Astrocyte (in vitro differentiated cells and primary cell): ENCODE data around the gene PHEX.

Source experiments
- EZH2 ChIP-seq: IDR thresholded peaks from 2 replicates; pipeline ENCODE4 v1.6.1; 2012; ENCODE audit warnings: mild to moderate bottlenecking, low read length, inconsistent platforms; ENCODE audit not compliant: insufficient read depth
- TF ChIP-seq, protein P1 (sequence below): IDR thresholded peaks from 2 replicates; pipeline ENCODE4 v1.5.1; 2011; ENCODE audit warnings: low read depth, mild to moderate bottlenecking, inconsistent platforms, low read length, moderate library complexity; ENCODE audit not compliant: insufficient read depth

DNA sequence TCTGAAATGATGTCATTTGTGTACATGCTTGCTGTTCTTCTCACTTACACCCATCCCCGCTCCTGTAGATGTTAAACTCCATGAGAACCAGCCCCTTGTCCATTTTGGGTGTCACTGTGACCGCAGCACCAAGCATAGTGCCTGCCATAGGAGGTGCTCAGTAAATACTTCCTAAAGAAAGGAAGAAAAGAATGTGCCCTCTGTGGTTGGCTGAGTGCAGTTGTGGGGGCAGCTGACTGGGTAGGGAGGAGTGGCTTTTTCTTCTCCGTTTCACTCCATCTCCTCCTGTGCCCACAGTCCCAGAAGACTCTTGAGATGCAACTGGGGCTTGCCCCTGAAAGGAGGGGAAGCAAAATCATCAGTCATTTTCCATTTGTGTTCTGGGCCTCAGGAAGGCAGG, 25.5 kb downstream of the PHEX start:
- TF ChIP-seq, protein P1, sequence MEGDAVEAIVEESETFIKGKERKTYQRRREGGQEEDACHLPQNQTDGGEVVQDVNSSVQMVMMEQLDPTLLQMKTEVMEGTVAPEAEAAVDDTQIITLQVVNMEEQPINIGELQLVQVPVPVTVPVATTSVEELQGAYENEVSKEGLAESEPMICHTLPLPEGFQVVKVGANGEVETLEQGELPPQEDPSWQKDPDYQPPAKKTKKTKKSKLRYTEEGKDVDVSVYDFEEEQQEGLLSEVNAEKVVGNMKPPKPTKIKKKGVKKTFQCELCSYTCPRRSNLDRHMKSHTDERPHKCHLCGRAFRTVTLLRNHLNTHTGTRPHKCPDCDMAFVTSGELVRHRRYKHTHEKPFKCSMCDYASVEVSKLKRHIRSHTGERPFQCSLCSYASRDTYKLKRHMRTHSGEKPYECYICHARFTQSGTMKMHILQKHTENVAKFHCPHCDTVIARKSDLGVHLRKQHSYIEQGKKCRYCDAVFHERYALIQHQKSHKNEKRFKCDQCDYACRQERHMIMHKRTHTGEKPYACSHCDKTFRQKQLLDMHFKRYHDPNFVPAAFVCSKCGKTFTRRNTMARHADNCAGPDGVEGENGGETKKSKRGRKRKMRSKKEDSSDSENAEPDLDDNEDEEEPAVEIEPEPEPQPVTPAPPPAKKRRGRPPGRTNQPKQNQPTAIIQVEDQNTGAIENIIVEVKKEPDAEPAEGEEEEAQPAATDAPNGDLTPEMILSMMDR = no peak
- TF ChIP-seq EZH2 = no peak
